NB4 (cell line): Measurements from ENCODE around the gene CDC42EP2.
"Not testable (repeated sequence)": the region's sequence is repeated elsewhere in the genome, so short reads cannot be mapped to it uniquely, and the experiment has no call there.

Source experiments
- DNase-seq: peaks from one replicate; pipeline ENCODE4 v3.0.0; 2010; ENCODE audit warnings: low read depth
- H3K4me3 ChIP-seq: one replicate; pipeline ENCODE4 v1.5.1; 2011; ENCODE audit warnings: mild to moderate bottlenecking, low read depth, low read length, moderate library complexity
- MYC ChIP-seq: IDR thresholded peaks from 2 replicates; pipeline ENCODE4 v1.6.1; 2011; ENCODE audit warnings: low read depth, low read length
- POLR2A ChIP-seq: IDR thresholded peaks from 2 replicates; pipeline ENCODE4 v1.6.1; 2011; ENCODE audit warnings: mild to moderate bottlenecking; ENCODE audit not compliant: insufficient read length; ENCODE audit errors: extremely low read depth
- TF ChIP-seq, protein P1 (sequence below): IDR thresholded peaks from 2 replicates; pipeline ENCODE4 v1.6.1; 2011; ENCODE audit warnings: low read depth, low read length
- TF ChIP-seq, protein P2 (sequence below): IDR thresholded peaks from one replicate; pipeline ENCODE4 v1.5.1; 2012; ENCODE audit warnings: low read depth, low read length

Gene CDC42EP2

DNA sequence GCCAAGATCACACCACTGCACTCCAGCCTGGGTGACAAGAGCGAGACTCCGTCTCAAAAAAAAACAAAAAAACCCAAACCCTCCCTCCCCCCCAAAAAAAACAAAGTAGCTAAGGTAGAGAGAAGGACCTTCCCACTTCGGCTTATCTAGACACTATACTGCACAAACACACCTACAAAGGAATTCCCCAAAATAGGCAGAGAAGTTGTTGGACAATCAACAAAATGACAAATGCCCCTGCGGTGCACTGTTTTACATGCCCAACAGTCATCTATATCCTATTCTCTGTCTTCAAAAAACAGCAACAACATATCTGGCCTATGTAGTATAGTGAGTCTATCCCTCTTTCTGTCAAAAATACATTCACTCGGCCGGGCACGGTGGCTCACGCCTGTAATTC lies 12.4 kb downstream of the CDC42EP2 start:
- TF ChIP-seq POLR2A: no peak
- TF ChIP-seq, protein P1, sequence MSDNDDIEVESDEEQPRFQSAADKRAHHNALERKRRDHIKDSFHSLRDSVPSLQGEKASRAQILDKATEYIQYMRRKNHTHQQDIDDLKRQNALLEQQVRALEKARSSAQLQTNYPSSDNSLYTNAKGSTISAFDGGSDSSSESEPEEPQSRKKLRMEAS: no peak
- no peak for TF ChIP-seq MYC
- TF ChIP-seq, protein P2, sequence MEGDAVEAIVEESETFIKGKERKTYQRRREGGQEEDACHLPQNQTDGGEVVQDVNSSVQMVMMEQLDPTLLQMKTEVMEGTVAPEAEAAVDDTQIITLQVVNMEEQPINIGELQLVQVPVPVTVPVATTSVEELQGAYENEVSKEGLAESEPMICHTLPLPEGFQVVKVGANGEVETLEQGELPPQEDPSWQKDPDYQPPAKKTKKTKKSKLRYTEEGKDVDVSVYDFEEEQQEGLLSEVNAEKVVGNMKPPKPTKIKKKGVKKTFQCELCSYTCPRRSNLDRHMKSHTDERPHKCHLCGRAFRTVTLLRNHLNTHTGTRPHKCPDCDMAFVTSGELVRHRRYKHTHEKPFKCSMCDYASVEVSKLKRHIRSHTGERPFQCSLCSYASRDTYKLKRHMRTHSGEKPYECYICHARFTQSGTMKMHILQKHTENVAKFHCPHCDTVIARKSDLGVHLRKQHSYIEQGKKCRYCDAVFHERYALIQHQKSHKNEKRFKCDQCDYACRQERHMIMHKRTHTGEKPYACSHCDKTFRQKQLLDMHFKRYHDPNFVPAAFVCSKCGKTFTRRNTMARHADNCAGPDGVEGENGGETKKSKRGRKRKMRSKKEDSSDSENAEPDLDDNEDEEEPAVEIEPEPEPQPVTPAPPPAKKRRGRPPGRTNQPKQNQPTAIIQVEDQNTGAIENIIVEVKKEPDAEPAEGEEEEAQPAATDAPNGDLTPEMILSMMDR: no peak
- no peak overlapping the region for H3K4me3 ChIP-seq
- no peak for DNase-seq

DNA sequence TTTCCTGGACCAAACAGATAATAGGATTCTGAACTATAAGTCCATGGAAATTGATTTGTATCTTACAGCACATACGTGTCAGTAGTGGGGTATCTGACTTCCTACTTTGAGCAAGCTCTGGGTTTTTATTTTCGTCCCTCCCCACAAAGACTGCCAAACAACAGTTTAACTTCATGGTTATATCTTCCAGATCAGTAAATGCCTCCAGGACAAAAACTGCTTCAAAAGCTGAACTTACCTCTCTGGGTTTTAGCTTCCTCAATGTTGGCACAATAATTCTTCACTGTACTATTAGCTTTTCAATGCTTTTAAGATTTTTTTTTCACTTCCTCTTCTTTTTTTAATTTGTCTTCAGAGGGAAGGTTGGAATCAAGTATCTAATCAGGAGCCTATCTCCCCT lies 14.8 kb downstream of the CDC42EP2 start:
- no peak for TF ChIP-seq MYC
- TF ChIP-seq, protein P1: no peak
- TF ChIP-seq, protein P2: no peak
- TF ChIP-seq POLR2A: no peak
- peak; percentile 46 for DNase-seq
- H3K4me3 ChIP-seq: peak overlapping the region; percentile 33

DNA sequence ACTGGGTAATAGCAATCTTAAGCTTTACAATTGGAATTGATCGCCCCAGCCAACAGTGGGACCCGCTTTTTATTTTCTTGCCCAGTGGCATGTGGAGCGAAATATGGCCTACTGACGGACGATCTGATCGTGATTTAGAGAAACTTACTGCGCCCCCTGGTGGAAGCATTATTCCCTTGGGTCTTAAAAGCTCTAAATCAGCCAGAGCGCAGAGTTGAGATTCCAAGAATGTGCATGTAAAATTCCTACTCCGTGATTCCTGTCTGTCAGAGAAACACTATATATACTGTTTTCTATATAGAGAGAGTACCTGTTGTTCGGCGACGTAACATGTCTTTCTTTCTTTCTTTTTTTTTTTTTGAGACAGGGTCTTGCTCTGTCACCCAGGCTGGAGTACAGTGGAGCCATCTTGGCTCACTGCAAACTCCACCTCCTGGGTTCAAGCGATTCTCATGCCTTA lies 15.3 kb downstream of the CDC42EP2 start:
- TF ChIP-seq POLR2A: peak; percentile 24
- TF ChIP-seq, protein P2: peak; percentile 71
- peak; percentile 91; the same call in 1 of the 2 replicates for TF ChIP-seq MYC
- TF ChIP-seq, protein P1: peak; percentile 85
- DNase-seq: peak; percentile 93
- H3K4me3 ChIP-seq: peak overlapping the region; percentile 33

DNA sequence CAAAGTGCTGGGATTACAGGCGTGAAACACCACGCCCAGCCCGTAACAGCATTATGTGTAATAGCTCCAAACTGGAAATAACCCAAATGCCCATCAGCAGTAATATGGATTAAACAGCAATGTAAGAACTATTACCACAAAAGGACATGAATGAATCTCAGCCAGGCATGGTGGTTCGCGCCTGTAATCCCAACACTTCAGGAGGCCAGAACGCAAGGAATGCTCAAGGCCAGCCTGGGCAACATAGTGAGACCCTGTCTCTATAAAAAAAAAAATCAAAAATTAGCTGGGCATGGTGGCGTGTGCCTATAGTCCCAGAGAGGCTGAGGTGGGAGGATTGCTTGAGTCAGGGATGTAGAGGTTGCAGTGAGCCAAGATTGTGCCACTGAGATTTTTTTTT lies 15.9 kb downstream of the CDC42EP2 start:
- TF ChIP-seq, protein P1: no peak
- TF ChIP-seq POLR2A: no peak
- TF ChIP-seq, protein P2: no peak
- no peak for TF ChIP-seq MYC
- no peak overlapping the region for H3K4me3 ChIP-seq
- DNase-seq: no peak

DNA sequence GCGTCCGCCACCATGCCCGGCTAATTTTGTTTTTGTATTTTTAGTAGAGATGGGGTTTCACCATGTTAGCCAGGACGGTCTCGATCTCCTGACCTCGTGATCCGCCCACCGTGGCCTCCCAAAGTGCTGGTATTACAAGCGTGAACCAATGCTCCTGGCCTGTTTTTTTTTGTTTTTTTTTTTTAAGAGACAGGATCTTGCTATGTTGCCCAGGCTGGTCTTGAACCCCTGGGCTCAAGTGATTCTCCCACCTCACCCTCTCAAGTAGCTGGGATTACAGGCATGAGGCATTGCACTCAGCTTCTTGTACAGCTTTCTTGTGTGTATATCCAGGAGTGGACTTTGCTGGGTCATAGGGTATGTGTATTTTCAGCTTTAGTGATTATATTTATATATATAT lies 17.9 kb downstream of the CDC42EP2 start:
- not testable (repeated sequence) for H3K4me3 ChIP-seq, DNase-seq

DNA sequence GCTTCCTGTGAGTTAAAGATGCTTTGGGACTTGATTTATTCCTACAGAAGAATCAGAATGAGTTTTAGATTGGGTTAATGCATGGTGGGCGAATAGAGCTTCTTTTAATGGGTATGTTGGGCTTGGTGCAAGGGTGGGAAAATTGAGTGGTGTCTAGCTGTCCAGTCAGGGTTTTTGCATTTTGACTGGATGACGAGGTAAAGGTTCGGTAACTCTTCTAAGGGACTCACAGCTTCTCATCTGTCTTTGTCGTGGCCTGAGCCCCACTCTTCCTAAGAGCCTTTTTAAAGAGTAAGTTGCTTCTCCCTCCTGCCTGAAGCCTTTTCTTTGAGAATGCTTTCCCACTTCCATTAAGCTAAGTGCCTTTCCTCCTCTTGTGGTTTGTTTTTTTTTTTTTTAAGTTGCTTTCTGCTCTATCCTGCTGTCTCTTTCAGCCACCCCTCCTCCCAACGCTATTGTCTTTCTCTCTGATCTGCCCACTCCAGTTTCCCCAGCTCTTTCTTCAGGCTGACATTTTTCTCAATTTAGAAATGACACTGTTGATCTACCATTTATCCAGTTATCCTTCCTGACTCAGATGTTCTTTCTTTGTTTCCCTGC lies 20.1 kb downstream of the CDC42EP2 start:
- peak overlapping the region; percentile 92 for H3K4me3 ChIP-seq
- DNase-seq: no peak

More for the DNA sequence above, 20.1 kb downstream of the CDC42EP2 start:
- TF ChIP-seq, protein P1: no peak
- TF ChIP-seq, protein P2: no peak
- TF ChIP-seq POLR2A: no peak
